GM21723 (cell line): ENCODE measurements around the gene IVL.

Experiments used
- ATAC-seq: cut with Tn5 transposase; IDR thresholded peaks from one replicate; pipeline ENCODE4 v1.9.1; 2021; ENCODE audit warnings: mild to moderate bottlenecking, moderate library complexity; ENCODE audit not compliant: unreplicated experiment

IVL gene

GRCh38 chr1:152946651-152947256 is 38.4 kb downstream of the IVL start, which contains the start of gene SPRR5:
Gene SPRR5 (plus strand): TSS chr1:152947206. CDS start chr1:152948555, 1,349 bp downstream.
- ATAC-seq, result no peak

GRCh38 chr1:152951711-152952110 is 43.4 kb downstream of the IVL start:
- ATAC-seq, result no peak

GRCh38 chr1:152953761-152954160 is 45.4 kb downstream of the IVL start:
- no peak for ATAC-seq

- no peak for ATAC-seq
These were observed 46.1 kb downstream of the IVL start for GRCh38 chr1:152954436-152954835.

- no peak for ATAC-seq
These were observed 49.2 kb downstream of the IVL start for GRCh38 chr1:152957561-152957960.

GRCh38 chr1:152959273-152959672 is 50.9 kb downstream of the IVL start:
- no peak for ATAC-seq

GRCh38 chr1:152959801-152960451 is 51.6 kb downstream of the IVL start:
- no peak for ATAC-seq

- ATAC-seq, result no peak
These were observed 52.2 kb downstream of the IVL start for GRCh38 chr1:152960452-152961044.
